ENCODE results near the gene ZNF532.

ZNF532 gene

DNA sequence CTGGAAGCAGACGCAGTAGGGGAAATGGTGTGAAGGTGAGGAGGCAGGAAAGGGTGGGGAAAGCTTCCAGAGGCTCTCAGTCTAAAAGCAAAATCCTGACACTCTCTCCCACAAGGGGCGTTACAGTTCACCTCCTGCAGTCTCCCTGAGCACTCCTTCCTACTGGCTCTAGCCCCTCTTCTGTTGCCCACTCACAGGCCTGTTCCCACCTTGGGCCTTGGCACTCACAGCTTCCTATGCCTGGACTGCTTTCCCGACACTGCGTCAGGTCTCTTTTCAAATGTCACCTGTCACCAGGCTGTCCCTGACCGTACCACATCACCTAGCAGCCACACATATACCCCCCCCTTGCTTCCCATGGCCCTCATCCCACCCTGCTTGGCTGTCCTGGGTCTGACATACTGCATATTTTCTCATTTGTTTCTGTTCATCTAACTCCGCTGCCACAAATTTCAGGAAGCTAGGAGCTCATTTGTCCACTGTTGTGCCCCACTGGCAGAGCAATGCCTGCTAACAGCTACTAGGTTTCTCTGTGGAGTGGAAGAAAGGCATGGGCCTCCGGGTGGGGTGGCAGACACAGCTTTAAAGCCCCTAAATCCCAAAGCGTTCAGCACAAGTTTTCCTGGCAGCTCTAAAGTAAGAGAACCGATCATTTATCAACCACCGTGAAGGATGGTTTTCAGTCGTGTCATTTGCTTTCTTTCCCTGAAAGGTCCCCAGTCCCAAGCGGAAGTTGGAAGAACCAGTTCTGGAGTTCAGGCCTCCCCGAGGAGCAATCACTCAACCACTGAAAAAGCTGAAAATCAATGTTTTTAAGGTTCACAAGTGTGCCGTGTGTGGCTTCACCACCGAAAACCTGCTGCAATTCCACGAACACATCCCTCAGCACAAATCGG lies 118.8 kb downstream of the ZNF532 start:
- TF ChIP-seq, protein P1, sequence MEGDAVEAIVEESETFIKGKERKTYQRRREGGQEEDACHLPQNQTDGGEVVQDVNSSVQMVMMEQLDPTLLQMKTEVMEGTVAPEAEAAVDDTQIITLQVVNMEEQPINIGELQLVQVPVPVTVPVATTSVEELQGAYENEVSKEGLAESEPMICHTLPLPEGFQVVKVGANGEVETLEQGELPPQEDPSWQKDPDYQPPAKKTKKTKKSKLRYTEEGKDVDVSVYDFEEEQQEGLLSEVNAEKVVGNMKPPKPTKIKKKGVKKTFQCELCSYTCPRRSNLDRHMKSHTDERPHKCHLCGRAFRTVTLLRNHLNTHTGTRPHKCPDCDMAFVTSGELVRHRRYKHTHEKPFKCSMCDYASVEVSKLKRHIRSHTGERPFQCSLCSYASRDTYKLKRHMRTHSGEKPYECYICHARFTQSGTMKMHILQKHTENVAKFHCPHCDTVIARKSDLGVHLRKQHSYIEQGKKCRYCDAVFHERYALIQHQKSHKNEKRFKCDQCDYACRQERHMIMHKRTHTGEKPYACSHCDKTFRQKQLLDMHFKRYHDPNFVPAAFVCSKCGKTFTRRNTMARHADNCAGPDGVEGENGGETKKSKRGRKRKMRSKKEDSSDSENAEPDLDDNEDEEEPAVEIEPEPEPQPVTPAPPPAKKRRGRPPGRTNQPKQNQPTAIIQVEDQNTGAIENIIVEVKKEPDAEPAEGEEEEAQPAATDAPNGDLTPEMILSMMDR (IDR thresholded peaks at IDR 0.05; ENCODE audit: insufficient read depth, low read depth, low read length, missing control alignments) = no peak
- no peak for DNase-seq (ENCODE audit: low read depth)
- no peak overlapping the region for H3K4me3 ChIP-seq (ENCODE audit: low read depth, low read length)

DNA sequence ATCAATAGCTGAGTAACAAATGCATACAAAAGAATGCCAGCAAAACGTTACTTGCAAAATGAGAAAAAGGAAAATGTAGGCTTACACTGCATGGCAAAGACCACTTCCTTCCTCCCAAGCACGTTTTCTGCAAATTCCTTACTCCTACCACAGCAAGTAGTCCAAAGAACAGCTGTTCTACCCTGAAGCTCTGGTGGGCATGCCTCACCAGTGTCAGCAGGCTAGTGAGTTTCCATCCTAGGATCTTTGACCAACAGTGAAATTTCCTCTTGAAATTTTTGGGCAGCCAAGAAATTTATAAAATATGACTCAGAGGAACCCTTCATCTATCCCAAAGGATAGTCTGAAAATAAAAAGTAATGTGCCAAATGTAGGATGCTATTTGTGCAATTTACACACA lies 123.9 kb downstream of the ZNF532 start:
- DNase-seq (ENCODE audit: low read depth) = no peak
- H3K4me3 ChIP-seq (ENCODE audit: low read depth, low read length) = no peak overlapping the region
- TF ChIP-seq, protein P1 (IDR thresholded peaks at IDR 0.05; ENCODE audit: insufficient read depth, low read depth, low read length, missing control alignments) = no peak

DNA sequence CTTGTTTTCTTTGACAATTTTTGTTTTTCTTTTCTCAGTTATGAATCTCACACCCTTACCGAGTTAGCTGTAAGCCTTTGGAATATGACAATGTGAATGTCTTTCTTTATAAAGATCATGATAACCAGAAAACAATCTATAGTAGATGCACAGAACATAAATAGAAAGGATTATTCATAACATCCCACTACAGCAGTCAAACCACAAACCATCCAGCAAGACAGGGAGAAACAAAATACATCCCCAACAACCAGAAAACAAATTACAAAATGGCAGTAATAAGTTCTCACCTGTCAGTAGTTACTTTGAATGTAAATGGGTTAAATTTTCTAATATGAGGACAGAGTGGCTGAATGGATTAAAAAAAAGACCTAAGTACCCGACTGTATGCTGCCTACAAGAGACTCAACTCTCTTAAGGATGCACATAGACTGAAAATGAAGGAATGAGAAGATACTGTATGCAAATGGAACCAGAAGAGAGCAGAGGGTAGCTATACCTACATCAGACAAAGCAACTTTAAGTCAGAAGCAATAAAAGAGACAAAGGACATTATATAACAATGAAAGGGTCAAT lies 124.6 kb downstream of the ZNF532 start:
- TF ChIP-seq, protein P1 (IDR thresholded peaks at IDR 0.05; ENCODE audit: insufficient read depth, low read depth, low read length, missing control alignments) = no peak
- no peak overlapping the region for H3K4me3 ChIP-seq (ENCODE audit: low read depth, low read length)
- no peak for DNase-seq (ENCODE audit: low read depth)

DNA sequence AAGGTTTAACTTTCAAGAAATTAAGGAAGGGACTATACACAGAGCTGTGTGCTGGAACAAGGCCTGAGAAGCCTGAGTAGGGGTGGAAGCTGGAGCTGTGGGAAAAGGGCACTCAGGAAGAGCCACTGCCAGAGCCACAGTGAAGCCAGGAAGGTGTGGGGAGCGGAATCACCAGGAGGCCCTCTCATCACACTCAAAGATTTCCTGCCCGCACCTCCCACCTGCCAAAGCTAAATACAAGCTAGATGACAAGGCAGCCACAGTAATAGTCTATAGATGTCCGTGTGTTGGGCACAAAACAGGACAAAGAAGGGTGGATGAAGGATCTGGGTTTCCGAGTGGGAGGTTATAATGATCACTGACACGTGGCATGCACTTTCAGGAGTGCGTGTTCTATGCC lies 126.0 kb downstream of the ZNF532 start:
- DNase-seq (ENCODE audit: low read depth) = no peak
- no peak overlapping the region for H3K4me3 ChIP-seq (ENCODE audit: low read depth, low read length)
- TF ChIP-seq, protein P1 (IDR thresholded peaks at IDR 0.05; ENCODE audit: insufficient read depth, low read depth, low read length, missing control alignments) = no peak

DNA sequence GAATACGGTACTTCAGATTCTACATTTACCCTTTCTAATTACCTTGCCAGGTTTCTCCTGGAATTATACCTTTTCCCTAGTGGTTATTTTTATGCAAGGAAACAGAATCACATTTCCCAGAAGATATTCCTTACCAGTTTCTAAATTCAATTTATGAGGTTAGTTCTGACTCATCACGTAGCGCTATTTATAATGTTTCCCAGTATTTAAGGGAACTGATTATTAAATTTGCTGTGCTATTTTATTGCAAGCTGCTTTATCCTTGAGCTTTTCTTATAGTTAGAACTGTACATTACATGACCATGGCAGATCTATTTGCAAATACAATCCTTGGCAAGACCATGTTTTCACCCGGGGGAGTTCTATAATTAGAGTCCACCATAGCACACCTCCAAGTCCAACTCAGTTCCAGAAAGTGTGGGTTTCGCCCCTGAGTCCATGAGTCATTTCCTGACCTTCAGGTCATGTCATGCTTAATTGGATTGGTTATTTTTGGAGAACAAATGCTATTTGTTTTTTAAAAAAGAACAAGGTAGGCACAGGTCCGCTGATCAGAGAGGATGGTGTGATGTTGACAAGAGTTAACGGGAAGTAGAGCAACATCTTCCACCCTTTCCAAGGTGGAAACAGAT lies 126.6 kb downstream of the ZNF532 start:
- peak; percentile 80 for DNase-seq (ENCODE audit: low read depth)
- TF ChIP-seq, protein P1 (IDR thresholded peaks at IDR 0.05; ENCODE audit: insufficient read depth, low read depth, low read length, missing control alignments) = no peak
- H3K4me3 ChIP-seq (ENCODE audit: low read depth, low read length) = no peak overlapping the region

GRCh38 chr18:58992301-58993231 lies 127.9 kb downstream of the ZNF532 start:
- no peak for DNase-seq (ENCODE audit: low read depth)
- no peak overlapping the region for H3K4me3 ChIP-seq (ENCODE audit: low read depth, low read length)
- TF ChIP-seq, protein P1 (IDR thresholded peaks at IDR 0.05; ENCODE audit: insufficient read depth, low read depth, low read length, missing control alignments) = no peak

Data from GM12865 (cell line).